Measurements from ENCODE around the gene DNASE1L2.
"Not testable (repeated sequence)": the region's sequence is repeated elsewhere in the genome, so short reads cannot be mapped to it uniquely, and the experiment has no call there.

The DNASE1L2 gene

DNA sequence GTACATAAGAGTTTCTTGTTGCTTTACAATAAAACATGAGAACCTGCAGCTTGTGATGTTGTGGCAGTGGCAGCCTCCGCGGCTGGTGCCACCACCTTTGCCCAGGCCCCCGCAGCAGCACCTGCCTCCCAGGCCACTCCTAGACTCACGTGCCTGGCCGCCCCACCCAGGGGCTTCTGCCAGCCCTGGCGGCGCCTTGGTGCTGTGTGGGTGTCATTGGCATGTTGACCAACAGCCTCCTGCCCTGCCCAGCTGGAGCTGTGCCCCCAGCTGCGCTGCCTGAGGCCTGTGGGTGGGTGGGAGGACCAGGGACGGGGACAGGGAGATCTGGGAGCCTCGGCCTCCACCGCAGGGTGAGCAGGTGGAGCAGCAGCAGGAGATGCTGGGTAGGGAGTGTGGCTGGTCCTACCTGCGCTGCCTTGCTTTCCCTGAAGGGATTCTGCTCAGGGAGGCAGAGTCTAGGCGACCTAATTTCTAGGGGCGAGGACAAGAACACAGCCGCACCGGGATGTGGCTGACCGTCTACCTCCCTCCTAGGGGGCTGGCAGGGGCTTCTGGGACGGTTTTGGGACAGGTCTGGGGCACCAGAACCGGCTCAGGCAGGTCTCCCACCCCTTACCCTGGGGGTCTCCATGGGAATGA lies 428 bp upstream of the DNASE1L2 start:
- no peak for TF ChIP-seq CTCF (conservative IDR thresholded peaks at IDR 0.05; ENCODE audit: low read depth, low read length)
- no peak for DNase-seq (ENCODE audit: low read depth)
- no peak overlapping the region for H3K4me3 ChIP-seq (ENCODE audit: low read length)

- no peak for DNase-seq (ENCODE audit: low read depth)
Measured at GRCh38 chr16:2237102-2237482, 848 bp downstream of the DNASE1L2 start.

DNA sequence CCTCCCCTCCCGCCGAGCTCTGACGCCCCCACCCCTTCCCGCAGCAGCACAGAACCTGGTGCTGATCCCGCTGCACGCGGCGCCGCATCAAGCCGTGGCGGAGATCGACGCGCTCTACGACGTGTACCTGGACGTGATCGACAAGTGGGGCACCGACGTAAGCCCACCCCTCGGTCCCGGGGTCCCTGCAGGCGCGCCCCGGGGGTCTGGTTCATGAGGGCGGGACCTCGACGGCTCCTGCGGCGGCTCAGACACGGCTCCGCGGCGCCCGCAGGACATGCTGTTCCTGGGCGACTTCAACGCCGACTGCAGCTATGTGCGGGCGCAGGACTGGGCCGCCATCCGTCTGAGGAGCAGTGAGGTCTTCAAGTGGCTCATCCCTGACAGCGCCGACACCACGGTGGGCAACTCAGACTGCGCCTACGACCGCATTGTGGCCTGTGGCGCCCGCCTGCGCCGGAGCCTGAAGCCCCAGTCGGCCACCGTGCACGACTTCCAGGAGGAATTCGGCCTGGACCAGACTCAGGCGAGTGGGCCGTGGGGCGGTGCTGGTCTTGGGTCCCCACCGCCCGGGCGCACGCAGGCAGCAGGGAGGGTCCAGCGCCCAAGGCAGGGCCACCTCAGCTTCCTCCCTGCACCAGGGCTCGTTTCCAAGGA lies 1.4 kb downstream of the DNASE1L2 start:
- no peak for TF ChIP-seq CTCF (conservative IDR thresholded peaks at IDR 0.05; ENCODE audit: low read depth, low read length)

More at GRCh38 chr16:2237102-2237482, 848 bp downstream of the DNASE1L2 start:
- H3K4me3 ChIP-seq (ENCODE audit: low read length): peak overlapping the region; percentile 23
- TF ChIP-seq CTCF (conservative IDR thresholded peaks at IDR 0.05; ENCODE audit: low read depth, low read length): no peak

DNA sequence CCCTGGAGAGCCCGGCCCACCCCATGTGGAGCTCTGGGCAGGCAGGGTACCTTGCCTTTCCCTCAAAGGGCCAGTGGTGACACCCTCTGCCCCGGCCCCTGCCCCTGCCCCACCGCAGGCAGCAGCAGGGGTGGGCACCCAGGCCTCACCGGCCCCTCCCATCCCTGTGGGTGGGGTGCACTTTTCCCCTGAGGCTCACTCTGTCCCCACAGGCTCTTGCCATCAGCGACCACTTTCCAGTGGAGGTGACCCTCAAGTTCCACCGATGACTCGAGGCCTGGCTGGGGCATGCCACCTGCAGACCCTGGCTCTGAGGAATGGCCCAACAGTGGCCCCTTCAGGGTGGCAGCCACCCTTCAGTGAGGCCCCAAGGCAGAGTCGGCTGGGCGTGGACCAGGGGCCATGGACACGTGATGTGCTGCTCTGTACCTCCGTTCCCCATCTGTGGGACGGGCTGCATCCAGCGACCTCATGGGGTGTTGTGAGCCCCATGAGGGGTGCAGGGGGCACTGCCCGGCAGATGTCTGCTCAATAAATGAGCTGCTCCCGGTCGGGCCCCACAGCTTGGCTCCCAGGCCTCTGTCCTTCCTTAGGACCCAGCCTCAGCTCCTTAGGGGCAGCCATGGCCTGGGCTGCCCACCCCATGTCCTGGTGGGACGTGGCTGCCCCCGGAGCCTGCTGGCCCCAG lies 2.0 kb downstream of the DNASE1L2 start:
- no peak overlapping the region for H3K4me3 ChIP-seq (ENCODE audit: low read length)
- no peak for DNase-seq (ENCODE audit: low read depth)
- TF ChIP-seq CTCF (conservative IDR thresholded peaks at IDR 0.05; ENCODE audit: low read depth, low read length): no peak

More for the DNA sequence above, 1.4 kb downstream of the DNASE1L2 start:
- DNase-seq (ENCODE audit: low read depth): no peak
- H3K4me3 ChIP-seq (ENCODE audit: low read length): no peak overlapping the region

DNA sequence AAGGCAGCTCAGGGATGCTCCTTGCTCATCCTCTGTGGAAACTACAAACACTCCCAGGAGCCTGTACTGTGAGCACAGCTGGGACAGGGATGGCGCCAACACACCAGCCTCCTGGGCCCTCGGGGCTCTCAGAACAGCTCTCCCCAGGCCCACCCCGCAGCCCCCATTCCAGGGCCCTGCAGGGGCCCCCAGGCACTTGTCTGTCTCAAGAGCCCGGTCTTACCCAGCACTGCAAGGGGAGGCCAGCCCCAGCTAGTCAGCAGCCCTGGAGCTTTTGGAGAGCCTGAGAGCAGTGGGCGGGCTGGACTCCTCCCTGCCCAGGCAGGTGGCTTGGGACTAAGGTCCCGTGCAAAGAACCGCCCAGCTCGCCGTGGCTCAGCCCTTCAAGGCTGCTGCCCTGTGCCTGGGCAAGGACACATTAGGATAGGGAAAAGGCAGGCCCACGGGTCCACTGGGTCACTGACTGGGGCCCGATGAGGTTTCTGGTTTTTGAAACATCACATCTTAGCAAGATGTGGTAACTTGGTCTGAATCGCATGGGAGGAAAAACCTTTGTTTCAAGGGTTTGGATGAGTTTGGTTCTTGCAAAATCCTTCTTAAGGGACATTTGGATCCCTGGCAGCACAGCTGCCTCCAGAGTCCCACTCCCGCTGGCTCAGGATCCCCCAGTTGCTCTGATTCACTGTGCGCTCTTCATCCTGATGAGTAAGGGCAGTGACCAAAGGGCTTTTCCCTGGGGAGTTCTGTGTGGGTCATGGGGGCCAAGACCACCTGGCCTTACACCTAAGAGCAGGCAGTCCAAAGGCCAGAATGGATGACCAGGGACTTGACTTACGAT lies 2.8 kb downstream of the DNASE1L2 start:
- no peak overlapping the region for H3K4me3 ChIP-seq (ENCODE audit: low read length)
- no peak for DNase-seq (ENCODE audit: low read depth)
- no peak for TF ChIP-seq CTCF (conservative IDR thresholded peaks at IDR 0.05; ENCODE audit: low read depth, low read length)

DNA sequence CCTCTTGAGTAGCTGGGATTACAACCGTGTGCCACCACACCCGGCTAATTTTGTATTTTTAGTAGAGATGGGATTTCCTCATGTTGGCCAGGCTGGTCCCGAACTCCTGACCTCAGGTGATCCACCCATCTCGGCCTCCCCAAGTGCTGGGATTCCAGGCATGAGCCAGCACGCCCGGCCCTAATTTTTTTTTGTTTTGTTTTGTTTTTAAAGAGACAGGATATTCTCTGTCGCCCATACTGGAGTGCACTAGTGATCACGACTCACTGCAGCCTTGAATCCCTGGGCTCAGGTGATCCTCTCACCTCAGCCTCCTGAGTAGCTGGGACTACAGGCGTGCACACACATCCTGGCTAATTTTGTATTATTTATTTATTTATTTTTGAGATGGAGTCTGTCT lies 4.1 kb downstream of the DNASE1L2 start:
- not testable (repeated sequence) for H3K4me3 ChIP-seq (ENCODE audit: low read length)

DNA sequence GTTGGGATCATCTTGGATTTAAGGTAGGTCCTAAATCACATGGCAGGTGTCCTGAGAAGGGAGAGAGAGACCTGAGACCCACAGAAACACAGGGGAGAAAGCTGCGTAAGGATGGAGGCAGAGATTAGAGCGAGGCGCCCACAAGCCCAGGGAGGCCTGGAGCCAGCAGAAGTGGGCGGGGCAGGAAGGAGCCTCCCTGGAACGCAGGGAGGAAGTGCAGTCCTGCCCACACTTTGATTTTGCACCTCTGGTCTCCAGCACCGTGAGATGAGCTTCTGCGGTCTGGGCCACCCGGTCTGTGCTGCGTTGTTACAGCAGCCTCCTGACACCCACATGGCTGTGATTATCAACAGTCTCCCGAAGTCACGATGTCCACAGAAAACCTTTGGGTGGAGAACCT lies 6.4 kb downstream of the DNASE1L2 start:
- no peak for DNase-seq (ENCODE audit: low read depth)
- no peak for TF ChIP-seq CTCF (conservative IDR thresholded peaks at IDR 0.05; ENCODE audit: low read depth, low read length)
- H3K4me3 ChIP-seq (ENCODE audit: low read length): no peak overlapping the region

More for the DNA sequence above, 4.1 kb downstream of the DNASE1L2 start:
- DNase-seq (ENCODE audit: low read depth): not testable (repeated sequence)

Measured in retinal pigment epithelial cell (primary cell).